ENCODE results near the gene ARHGAP40.

DNA sequence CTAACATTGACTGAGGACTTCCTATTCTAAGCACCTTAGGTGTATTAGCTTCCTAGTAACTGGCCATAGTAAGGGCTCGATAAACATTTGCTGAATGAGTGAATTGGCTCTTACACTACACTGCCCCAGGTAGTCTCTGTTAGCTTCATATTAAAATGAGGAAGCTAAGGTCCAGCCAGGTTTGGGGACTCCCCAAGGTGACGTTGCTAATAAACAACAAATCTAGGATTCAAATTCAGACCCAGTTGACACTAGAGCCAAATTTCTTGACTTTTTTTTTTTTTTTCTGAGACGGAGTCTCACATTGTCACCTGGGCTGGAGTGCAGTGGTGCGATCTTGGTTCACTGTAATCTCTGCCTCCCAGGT, 16.2 kb downstream of the ARHGAP40 start:
- no peak for TF ChIP-seq CTCF (IDR thresholded peaks at IDR 0.05)
- TF ChIP-seq EP300 (IDR thresholded peaks at IDR 0.05): no peak

Measured in tibial nerve (tissue), 4 donors.